Suprapubic skin (tissue), 4 donors: ENCODE measurements around the gene KCNJ1. TPM values are rescaled to one million over a fixed set of nuclear protein-coding genes. Genes with fewer than 3 reads are reported as not detected.

Source experiments
- DNase-seq, 2 donors: peaks; one replicate each; pipeline ENCODE4 v3.0.0-alpha.2; 2019; ENCODE audit warnings: low spot score in 2 of 2
- H3K27ac ChIP-seq: fragments of 200-600 bp; sonication (generic); one replicate; pipeline ENCODE4 v1.5.1; 2019
- H3K27me3 ChIP-seq: fragments of 200-600 bp; sonication (generic); one replicate; pipeline ENCODE4 v1.5.1; 2019
- H3K36me3 ChIP-seq: fragments of 200-600 bp; sonication (generic); one replicate; pipeline ENCODE4 v1.5.1; 2019
- H3K4me1 ChIP-seq: fragments of 200-600 bp; sonication (generic); one replicate; pipeline ENCODE4 v1.5.1; 2019
- H3K4me3 ChIP-seq: fragments of 200-600 bp; sonication (generic); one replicate; pipeline ENCODE4 v1.5.1; 2019; ENCODE audit warnings: mild to moderate bottlenecking
- H3K9me3 ChIP-seq: fragments of 200-600 bp; sonication (generic); one replicate; pipeline ENCODE4 v1.5.1; 2019
- EP300 ChIP-seq: sonication (generic); formaldehyde crosslinking; IDR thresholded peaks from one replicate; pipeline ENCODE4 v1.6.1; 2017; ENCODE audit warnings: antibody characterized with exemption
- POLR2A ChIP-seq, 2 donors: fragments of 450-650 bp; IDR thresholded peaks; one replicate each; pipeline ENCODE4 v1.6.1; 2017; ENCODE audit warnings: antibody characterized with exemption in 2 of 2, mild to moderate bottlenecking in 2 of 2, moderate library complexity in 2 of 2
- POLR2AphosphoS5 ChIP-seq, 3 donors: sonication (generic); formaldehyde crosslinking; IDR thresholded peaks; one replicate each; pipeline ENCODE4 v1.6.1; 2017; ENCODE audit warnings: antibody characterized with exemption in 3 of 3
- WGBS: methylation state at CpG from one replicate; pipeline ENCODE4 v1.1.5; 2018; 5-methylcytosine and 5-hydroxymethylcytosine counted together
- total RNA-seq, 4 donors: library from RNA; depleted of rRNA; stranded (reverse); fragments of >200 nt; gene quantifications; one replicate each; pipeline ENCODE4 v1.1.0, GENCODE V29; 2016
- TF ChIP-seq, protein P1 (sequence below), 2 donors: fragments of 200-600 bp in 1 of 2; fragments of 450-650 bp in 1 of 2; sonication (generic) in 1 of 2; IDR thresholded peaks; one replicate each; pipeline ENCODE4 v1.5.1; 2016 to 2019; ENCODE audit warnings: antibody characterized with exemption in 2 of 2, mild to moderate bottlenecking in 1 of 2, moderate library complexity in 1 of 2

Gene KCNJ1
- total RNA-seq, 4 donors from 2014 or later: 0.18 to 3.0 TPM; not detected in 2

DNA sequence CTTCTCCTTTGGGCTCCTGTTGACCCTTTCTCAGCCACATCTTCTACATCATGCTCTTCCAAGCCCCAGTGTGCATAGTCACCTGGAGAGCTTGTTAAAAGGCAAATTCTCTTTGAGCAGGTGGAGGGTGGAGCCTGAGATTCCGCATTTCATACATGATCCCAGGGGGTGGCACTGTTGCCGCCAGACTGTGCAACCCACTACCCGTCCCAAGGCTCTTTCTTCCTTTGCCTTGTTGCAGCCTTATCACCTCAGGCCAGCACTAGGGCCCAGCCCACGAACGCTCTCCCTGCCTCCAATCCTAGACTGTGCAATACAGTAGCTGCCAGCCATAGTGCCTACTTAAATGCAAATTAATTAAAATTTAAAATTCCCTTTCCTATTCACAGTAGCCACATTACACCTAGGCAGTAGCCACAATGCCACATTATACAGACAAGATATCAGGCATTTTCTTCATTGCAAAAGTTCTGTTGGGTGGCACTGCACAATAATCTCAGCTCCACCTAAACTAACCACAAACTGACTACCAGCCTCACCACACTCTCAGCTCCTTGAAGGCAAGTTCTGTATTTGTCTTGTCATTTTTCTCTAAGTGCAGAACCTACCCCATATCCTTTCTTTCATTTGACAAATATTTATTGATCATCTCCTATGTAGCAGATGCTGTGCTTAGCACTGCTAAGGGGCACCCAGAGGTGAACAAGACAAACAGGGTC is 19.5 kb upstream of the KCNJ1 start:
- Histone ChIP-seq H3K27ac (no peak overlapping the region), H3K4me1 (peaks cover 36% of the 10 kb centered on the region), H3K36me3 (no peaks in the 10 kb centered on the region), H3K4me3 (no peak overlapping the region), H3K27me3 (peaks cover 4% of the 10 kb centered on the region), H3K9me3 (no peaks in the 10 kb centered on the region)
- no peak for DNase-seq
- 46% methylated on average over 5 of the region's 5 CpGs for WGBS
- TF ChIP-seq EP300: no peak
- no peak for TF ChIP-seq POLR2AphosphoS5 (IDR thresholded peaks at IDR 0.05)
- no peak for TF ChIP-seq POLR2A (IDR thresholded peaks at IDR 0.05)
- TF ChIP-seq, protein P1, sequence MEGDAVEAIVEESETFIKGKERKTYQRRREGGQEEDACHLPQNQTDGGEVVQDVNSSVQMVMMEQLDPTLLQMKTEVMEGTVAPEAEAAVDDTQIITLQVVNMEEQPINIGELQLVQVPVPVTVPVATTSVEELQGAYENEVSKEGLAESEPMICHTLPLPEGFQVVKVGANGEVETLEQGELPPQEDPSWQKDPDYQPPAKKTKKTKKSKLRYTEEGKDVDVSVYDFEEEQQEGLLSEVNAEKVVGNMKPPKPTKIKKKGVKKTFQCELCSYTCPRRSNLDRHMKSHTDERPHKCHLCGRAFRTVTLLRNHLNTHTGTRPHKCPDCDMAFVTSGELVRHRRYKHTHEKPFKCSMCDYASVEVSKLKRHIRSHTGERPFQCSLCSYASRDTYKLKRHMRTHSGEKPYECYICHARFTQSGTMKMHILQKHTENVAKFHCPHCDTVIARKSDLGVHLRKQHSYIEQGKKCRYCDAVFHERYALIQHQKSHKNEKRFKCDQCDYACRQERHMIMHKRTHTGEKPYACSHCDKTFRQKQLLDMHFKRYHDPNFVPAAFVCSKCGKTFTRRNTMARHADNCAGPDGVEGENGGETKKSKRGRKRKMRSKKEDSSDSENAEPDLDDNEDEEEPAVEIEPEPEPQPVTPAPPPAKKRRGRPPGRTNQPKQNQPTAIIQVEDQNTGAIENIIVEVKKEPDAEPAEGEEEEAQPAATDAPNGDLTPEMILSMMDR (IDR thresholded peaks at IDR 0.05): no peak

DNA sequence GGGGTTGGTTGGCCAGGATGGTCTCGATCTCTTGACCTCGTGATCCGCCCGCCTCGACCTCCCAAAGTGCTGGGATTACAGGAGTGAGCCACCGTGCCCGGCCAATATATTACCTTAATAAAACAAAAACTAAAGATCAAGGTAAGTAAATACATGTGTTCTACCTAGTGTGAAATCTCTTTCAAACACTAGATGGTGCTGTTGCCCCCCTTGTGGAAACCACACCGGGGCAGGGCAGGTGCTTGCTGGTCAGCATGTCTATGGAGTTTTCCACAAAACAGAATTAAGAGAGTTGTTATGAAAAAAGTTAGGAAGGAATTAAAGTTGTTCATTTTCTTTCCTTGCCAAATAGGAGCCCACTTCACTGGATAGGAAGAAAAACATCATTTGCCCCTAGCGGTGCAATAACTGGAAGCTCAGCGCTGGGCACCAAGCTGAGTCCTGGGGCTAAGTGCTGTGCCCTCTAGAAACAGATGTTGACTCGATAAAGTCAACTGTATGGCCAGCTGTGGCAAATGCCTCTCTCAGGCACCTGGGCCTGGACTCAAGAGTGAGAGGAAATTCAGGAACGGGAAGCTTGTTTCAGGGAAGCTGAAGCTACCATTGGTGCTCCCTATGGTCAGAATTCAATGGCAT is 17.7 kb upstream of the KCNJ1 start:
- WGBS: 28% methylated on average over 12 of the region's 12 CpGs
- H3K27ac ChIP-seq: no peak overlapping the region
- peaks cover 18% of the 10 kb centered on the region for H3K4me1 ChIP-seq
- H3K27me3 ChIP-seq: peaks cover 4% of the 10 kb centered on the region
- H3K4me3 ChIP-seq: no peak overlapping the region
- no peak for DNase-seq
- H3K36me3 ChIP-seq: no peaks in the 10 kb centered on the region
- no peaks in the 10 kb centered on the region for H3K9me3 ChIP-seq
- TF ChIP-seq, protein P1 (IDR thresholded peaks at IDR 0.05): peak; percentile 71 to 82
- no peak for TF ChIP-seq POLR2AphosphoS5 (IDR thresholded peaks at IDR 0.05)
- TF ChIP-seq POLR2A (IDR thresholded peaks at IDR 0.05): no peak
- no peak for TF ChIP-seq EP300

DNA sequence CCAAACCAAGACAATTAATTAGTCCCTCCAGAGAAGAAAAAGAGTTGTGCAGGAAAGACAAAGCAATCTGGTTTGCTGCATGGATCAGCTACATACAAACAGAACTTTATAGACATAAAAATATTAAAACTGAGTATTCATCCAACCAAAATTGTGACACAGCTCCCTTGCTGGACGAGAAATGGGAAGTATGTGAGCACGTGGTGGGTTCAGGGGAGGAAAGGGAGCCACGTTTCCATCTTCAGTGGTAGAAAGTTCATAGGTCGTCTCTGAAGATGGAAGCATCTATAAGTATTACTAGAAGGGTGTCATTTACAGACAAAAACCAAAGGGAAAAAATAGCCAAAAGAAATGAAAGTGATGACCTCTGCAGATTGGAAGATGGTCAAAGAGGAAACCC is 17.0 kb upstream of the KCNJ1 start:
- DNase-seq: no peak
- Histone ChIP-seq H3K9me3 (no peaks in the 10 kb centered on the region), H3K36me3 (no peaks in the 10 kb centered on the region), H3K27me3 (peaks cover 2% of the 10 kb centered on the region), H3K27ac (no peak overlapping the region), H3K4me1 (peaks cover 16% of the 10 kb centered on the region), H3K4me3 (no peak overlapping the region)
- WGBS: 50% methylated on average over 4 of the region's 4 CpGs
- TF ChIP-seq POLR2AphosphoS5 (IDR thresholded peaks at IDR 0.05): no peak
- TF ChIP-seq, protein P1 (IDR thresholded peaks at IDR 0.05): no peak
- TF ChIP-seq POLR2A (IDR thresholded peaks at IDR 0.05): no peak
- no peak for TF ChIP-seq EP300

DNA sequence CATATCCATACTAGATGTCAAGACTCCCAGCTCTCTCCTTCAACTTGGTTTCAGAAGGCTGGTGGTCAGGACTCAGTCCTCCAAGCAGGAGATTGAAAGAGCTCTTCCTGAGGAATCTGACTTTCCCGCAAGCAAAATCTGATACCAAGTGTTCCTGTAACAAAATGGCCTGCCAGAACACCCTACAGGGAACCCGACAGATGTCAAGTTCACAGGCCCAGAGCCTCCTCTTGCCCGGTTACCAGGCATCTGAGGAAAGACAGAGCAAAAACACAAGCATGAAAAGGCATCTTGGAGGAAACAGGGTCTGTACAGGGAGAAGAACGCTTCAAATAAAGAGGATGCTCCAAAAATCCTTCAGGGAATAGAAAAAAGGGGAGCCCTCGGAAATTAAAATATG is 15.4 kb upstream of the KCNJ1 start:
- WGBS: 80% methylated on average over 5 of the region's 5 CpGs
- Histone ChIP-seq H3K4me1 (peaks cover 10% of the 10 kb centered on the region), H3K4me3 (no peak overlapping the region), H3K9me3 (no peaks in the 10 kb centered on the region), H3K27me3 (peaks cover 5% of the 10 kb centered on the region), H3K27ac (no peak overlapping the region), H3K36me3 (no peaks in the 10 kb centered on the region)
- TF ChIP-seq POLR2AphosphoS5 (IDR thresholded peaks at IDR 0.05) (no peak), EP300 (no peak), POLR2A (IDR thresholded peaks at IDR 0.05) (no peak)
- TF ChIP-seq, protein P1 (IDR thresholded peaks at IDR 0.05): no peak
- no peak for DNase-seq

DNA sequence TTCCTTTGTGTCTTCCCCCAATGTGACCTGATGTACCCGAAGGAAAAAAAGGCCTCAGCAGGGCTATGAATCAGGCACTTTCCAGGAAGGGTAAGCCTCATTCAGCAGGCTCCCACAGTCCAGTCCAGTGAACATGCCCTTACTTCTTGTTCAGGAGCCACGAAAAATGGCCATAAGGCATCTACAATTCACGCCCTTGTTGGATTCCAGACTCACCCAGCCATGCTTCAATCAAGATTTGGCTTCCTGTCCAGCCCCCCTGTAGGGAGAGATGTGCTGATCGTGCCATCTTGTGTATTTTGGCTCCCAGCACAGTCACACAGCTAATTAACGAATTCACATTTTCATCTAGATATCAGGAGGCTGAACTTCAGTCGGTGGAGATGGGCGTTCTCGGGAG is 14.1 kb upstream of the KCNJ1 start:
- H3K27ac ChIP-seq: no peak overlapping the region
- DNase-seq: no peak
- no peak for TF ChIP-seq POLR2AphosphoS5 (IDR thresholded peaks at IDR 0.05)
- peaks cover 5% of the 10 kb centered on the region for H3K27me3 ChIP-seq
- no peak overlapping the region for H3K4me3 ChIP-seq
- 82% methylated on average over 8 of the region's 8 CpGs for WGBS
- H3K36me3 ChIP-seq: no peaks in the 10 kb centered on the region
- H3K9me3 ChIP-seq: no peaks in the 10 kb centered on the region
- H3K4me1 ChIP-seq: no peaks in the 10 kb centered on the region
